ENCODE data around the gene DOCK6. TPM values are rescaled to one million over a fixed set of nuclear protein-coding genes. Genes with fewer than 3 reads are reported as not detected.

Gene DOCK6
- total RNA-seq, 1 experiment from 2014 or later: 82.4 TPM

DNA sequence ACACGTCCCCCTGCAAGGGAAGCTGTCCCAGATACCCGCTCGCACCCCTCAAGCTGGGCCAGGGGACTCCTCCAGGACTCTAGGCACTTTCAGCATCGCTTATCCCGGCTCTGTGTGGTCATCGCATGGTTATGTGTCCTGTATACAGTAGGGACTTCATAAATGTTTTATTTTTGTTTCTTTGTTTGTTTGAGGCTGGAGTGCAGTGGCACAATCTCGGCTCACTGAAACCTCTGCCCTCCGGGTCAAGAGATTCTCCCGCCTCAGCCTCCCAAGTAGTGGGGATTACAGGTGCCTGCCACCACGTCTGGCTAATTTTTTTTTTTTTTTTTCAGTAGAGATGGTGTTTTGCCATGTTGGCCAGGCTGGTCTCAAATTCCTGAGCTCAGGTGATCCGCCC, 15.4 kb downstream of the DOCK6 start:
- BruUV-seq (replicated peaks): no TSS peak
- ChIA-PET RAD21 (ENCODE audit: low non-redundant PET in 1 of 2, low total read pairs in 2 of 2, uncharacterized antibody in 2 of 2, unreplicated experiment in 2 of 2) (no interaction called here), CTCF (no interaction called here), POLR2A (no interaction called here)
- no peak for ATAC-seq
- H3K79me2 ChIP-seq (ENCODE audit: insufficient read depth, low read length): no peaks in the 10 kb centered on the region
- H3K9me2 ChIP-seq (ENCODE audit: insufficient read depth): no peaks in the 10 kb centered on the region
- H3K27me3 ChIP-seq (ENCODE audit: insufficient read depth, low read length): no peaks in the 10 kb centered on the region
- H2AFZ ChIP-seq (ENCODE audit: low read depth, low read length, poor library complexity, severe bottlenecking): no peak overlapping the region
- no peak overlapping the region for H3K27ac ChIP-seq (ENCODE audit: low read depth, low read length)
- H3K36me3 ChIP-seq (ENCODE audit: control insufficient read depth in 1 of 2, insufficient read depth in 2 of 2, low read length in 2 of 2): peaks cover 7 to 8% of the 10 kb centered on the region in 2 experiments; a peak in 3 of 4 replicates
- H3K4me1 ChIP-seq (ENCODE audit: control insufficient read depth in 1 of 2, insufficient read depth in 2 of 2, low read length in 2 of 2): peaks cover 4 to 5% of the 10 kb centered on the region in 2 experiments; a peak in 3 of 4 replicates
- no peaks in the 10 kb centered on the region for H3K9me3 ChIP-seq (ENCODE audit: control insufficient read depth in 1 of 2, insufficient read depth in 1 of 2, low read depth in 1 of 2, low read length in 2 of 2)
- no peak overlapping the region for H3K4me2 ChIP-seq (ENCODE audit: low read length)
- H3K4me3 ChIP-seq (replicated peaks in 1 of 2; ENCODE audit: low read depth in 1 of 2, low read length in 2 of 2): no peak overlapping the region
- TF ChIP-seq EZH2phosphoT487 (IDR thresholded peaks at IDR 0.05; ENCODE audit: borderline replicate concordance) (no peak), ZFX (IDR thresholded peaks at IDR 0.05) (no peak)
- TF ChIP-seq, protein P1, sequence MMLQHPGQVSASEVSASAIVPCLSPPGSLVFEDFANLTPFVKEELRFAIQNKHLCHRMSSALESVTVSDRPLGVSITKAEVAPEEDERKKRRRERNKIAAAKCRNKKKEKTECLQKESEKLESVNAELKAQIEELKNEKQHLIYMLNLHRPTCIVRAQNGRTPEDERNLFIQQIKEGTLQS (IDR thresholded peaks at IDR 0.05): no peak
- TF ChIP-seq, protein P2, sequence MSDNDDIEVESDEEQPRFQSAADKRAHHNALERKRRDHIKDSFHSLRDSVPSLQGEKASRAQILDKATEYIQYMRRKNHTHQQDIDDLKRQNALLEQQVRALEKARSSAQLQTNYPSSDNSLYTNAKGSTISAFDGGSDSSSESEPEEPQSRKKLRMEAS (IDR thresholded peaks at IDR 0.05): no peak
- no peak for DNase-seq (ENCODE audit: low read depth, low spot score)
- intact Hi-C loops (cut with micrococcal nuclease): no loop called here
- H4K20me1 ChIP-seq (ENCODE audit: insufficient read depth): no peaks in the 10 kb centered on the region
- H3K9ac ChIP-seq (ENCODE audit: low read length): no peak overlapping the region

DNA sequence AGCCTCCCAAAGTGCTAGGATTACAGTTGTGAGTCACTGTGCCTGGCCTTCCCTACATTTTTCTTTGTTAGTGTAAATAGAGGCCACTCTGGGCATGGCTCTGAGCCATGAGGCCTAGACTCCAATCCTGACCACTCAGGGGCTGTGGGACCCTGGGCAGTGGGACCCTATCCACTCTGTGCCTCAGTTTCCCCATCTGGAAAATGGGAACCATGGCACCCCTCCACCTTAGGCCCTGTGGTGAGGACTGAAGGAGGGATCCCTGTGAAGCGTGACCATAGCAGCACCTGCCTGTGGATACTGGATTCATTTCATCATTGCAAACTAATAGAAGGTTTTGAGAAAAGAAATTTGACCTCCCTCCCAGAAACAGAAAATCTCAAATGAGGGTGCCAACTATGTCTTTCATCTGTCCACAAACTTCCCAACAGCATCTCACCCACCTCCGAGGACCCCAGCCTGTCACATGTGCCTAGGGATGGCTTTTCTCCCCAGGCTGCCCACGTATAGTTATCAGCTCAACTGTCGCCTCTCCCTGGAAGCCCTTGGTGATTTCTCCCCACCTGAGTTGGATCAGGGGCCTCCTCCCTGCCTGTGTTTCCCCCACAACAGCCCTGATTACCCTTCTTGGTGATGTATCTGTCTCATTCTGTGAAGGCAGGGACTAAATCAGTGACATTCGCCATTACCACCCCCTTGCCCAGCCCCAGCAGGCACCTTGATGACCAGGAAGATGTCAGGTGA, 17.3 kb downstream of the DOCK6 start:
- Histone ChIP-seq H3K4me1 (ENCODE audit: control insufficient read depth in 1 of 2, insufficient read depth in 2 of 2, low read length in 2 of 2) (peaks cover 4 to 5% of the 10 kb centered on the region in 2 experiments; a peak in 3 of 4 replicates), H3K27ac (ENCODE audit: low read depth, low read length) (no peak overlapping the region), H3K27me3 (ENCODE audit: insufficient read depth, low read length) (no peaks in the 10 kb centered on the region), H3K9me2 (ENCODE audit: insufficient read depth) (no peaks in the 10 kb centered on the region), H3K4me2 (ENCODE audit: low read length) (no peak overlapping the region), H2AFZ (ENCODE audit: low read depth, low read length, poor library complexity, severe bottlenecking) (no peak overlapping the region), H4K20me1 (ENCODE audit: insufficient read depth) (no peaks in the 10 kb centered on the region), H3K9ac (ENCODE audit: low read length) (no peak overlapping the region), H3K9me3 (ENCODE audit: control insufficient read depth in 1 of 2, insufficient read depth in 1 of 2, low read depth in 1 of 2, low read length in 2 of 2) (no peaks in the 10 kb centered on the region), H3K36me3 (ENCODE audit: control insufficient read depth in 1 of 2, insufficient read depth in 2 of 2, low read length in 2 of 2) (peaks cover 6 to 7% of the 10 kb centered on the region in 2 experiments; a peak in 3 of 4 replicates), H3K79me2 (ENCODE audit: insufficient read depth, low read length) (no peaks in the 10 kb centered on the region), H3K4me3 (replicated peaks in 1 of 2; ENCODE audit: low read depth in 1 of 2, low read length in 2 of 2) (no peak overlapping the region)
- ChIA-PET CTCF (no interaction called here), RAD21 (ENCODE audit: low non-redundant PET in 1 of 2, low total read pairs in 2 of 2, uncharacterized antibody in 2 of 2, unreplicated experiment in 2 of 2) (no interaction called here), POLR2A (interaction anchor here (0.5 to 0.6 kb wide), 2 partner anchors 15 to 1542 kb away, joined by 3 read pairs; no protein-coding TSS in a partner anchor)
- intact Hi-C loops (cut with micrococcal nuclease): no loop called here
- BruUV-seq (replicated peaks): no TSS peak
- no peak for ATAC-seq
- DNase-seq (ENCODE audit: low read depth, low spot score): no peak
- TF ChIP-seq SRF (IDR thresholded peaks at IDR 0.05; ENCODE audit: low read depth) (no peak), EZH2 (IDR thresholded peaks at IDR 0.05) (no peak), POLR2A (IDR thresholded peaks at IDR 0.05; ENCODE audit: borderline replicate concordance, extremely low read depth, insufficient read depth, insufficient read length) (no peak), EGR1 (IDR thresholded peaks at IDR 0.05; ENCODE audit: low read depth) (no peak), CBX3 (IDR thresholded peaks at IDR 0.05; ENCODE audit: low read depth) (no peak), CEBPB (IDR thresholded peaks at IDR 0.05; ENCODE audit: low read depth) (no peak), ZNF274 (IDR thresholded peaks at IDR 0.05; ENCODE audit: low read depth, low read length) (no peak), YY1 (IDR thresholded peaks at IDR 0.05; ENCODE audit: extremely low read depth, insufficient replicate concordance, low read depth, low read length) (no peak)
- TF ChIP-seq, protein P3, sequence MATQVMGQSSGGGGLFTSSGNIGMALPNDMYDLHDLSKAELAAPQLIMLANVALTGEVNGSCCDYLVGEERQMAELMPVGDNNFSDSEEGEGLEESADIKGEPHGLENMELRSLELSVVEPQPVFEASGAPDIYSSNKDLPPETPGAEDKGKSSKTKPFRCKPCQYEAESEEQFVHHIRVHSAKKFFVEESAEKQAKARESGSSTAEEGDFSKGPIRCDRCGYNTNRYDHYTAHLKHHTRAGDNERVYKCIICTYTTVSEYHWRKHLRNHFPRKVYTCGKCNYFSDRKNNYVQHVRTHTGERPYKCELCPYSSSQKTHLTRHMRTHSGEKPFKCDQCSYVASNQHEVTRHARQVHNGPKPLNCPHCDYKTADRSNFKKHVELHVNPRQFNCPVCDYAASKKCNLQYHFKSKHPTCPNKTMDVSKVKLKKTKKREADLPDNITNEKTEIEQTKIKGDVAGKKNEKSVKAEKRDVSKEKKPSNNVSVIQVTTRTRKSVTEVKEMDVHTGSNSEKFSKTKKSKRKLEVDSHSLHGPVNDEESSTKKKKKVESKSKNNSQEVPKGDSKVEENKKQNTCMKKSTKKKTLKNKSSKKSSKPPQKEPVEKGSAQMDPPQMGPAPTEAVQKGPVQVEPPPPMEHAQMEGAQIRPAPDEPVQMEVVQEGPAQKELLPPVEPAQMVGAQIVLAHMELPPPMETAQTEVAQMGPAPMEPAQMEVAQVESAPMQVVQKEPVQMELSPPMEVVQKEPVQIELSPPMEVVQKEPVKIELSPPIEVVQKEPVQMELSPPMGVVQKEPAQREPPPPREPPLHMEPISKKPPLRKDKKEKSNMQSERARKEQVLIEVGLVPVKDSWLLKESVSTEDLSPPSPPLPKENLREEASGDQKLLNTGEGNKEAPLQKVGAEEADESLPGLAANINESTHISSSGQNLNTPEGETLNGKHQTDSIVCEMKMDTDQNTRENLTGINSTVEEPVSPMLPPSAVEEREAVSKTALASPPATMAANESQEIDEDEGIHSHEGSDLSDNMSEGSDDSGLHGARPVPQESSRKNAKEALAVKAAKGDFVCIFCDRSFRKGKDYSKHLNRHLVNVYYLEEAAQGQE (IDR thresholded peaks at IDR 0.05; ENCODE audit: low read depth): no peak
- TF ChIP-seq, protein P1 (IDR thresholded peaks at IDR 0.05): no peak
